SKM-1 (cell line): Measurements from ENCODE around the gene SNX4.
A peak's percentile ranks its signal among the peaks of the same experiment; 100 is the strongest.
"Not testable (repeated sequence)": the region's sequence is repeated elsewhere in the genome, so short reads cannot be mapped to it uniquely, and the experiment has no call there.

Source experiments
- DNase-seq: peaks from one replicate; lab custom pipeline; 2025; ENCODE audit not compliant: unreplicated experiment; lab: John Stamatoyannopoulos, UW

SNX4 gene

GRCh38 chr3:125519678-125520562, at the start of gene SNX4:
Gene SNX4, minus strand, starts transcription at chr3:125520202. Its CDS starts 30 bp downstream, at chr3:125520172.
- DNase-seq = peak; percentile 87

GRCh38 chr3:125556314-125556713, 36.3 kb upstream of the SNX4 start:
- no peak for DNase-seq

DNA sequence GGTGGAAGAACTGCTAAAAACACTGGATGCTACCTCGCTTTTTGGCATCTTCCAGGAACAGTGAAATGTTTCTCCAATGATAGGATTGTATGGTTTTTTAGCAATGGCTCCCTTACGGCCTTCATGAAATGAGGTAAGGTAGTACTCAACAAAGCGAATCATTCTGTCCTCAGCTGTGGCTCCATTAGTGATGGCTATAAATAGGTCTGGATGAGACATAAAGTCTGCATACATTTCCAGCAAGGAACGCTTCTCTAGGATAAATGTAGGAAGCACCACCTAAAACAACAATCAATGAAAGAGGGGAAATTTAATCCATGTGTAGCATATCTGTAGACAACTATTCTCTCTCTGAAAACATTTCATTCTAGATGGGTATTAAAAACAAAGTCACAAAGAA, 32.4 kb upstream of the SNX4 start:
- no peak for DNase-seq

GRCh38 chr3:125528920-125529319, 8.9 kb upstream of the SNX4 start:
- no peak for DNase-seq

DNA sequence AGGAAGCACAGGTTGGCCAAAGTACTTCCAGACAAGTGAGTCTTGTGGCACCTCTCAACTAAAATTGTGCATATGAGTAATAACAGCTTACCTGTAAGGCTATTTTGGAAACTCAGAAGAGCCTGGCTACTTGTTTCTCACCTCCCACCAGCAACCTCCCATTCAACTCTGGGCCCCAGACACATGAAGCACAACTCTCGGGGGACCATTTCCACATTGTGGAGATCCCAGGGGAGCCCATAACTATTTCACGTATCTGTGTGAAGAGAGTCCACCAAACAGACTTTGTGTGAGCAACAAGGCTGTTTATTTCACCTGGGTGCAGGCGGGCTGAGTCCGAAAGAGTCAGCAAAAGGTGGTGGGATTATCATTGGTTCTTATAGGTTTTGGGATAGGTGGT, 5.2 kb upstream of the SNX4 start:
- DNase-seq = no peak

DNA sequence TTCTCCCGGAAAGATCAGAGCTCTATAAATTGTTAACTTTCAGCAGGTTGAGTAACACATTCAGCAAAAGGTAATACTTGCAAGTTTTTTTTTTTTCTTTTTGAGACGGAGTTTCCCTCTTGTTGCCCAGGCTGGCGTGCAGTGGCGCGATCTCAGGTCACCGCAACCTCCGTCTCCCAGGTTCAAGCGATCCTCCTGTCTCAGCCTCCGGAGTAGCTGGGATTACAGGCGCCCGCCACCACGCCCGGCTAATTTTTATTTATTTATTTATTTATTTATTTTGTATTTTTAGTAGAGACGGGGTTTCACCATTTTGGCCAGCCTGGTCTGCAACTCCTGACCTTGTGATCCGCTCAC, 539 bp upstream of the SNX4 start:
- not testable (repeated sequence) for DNase-seq

DNA sequence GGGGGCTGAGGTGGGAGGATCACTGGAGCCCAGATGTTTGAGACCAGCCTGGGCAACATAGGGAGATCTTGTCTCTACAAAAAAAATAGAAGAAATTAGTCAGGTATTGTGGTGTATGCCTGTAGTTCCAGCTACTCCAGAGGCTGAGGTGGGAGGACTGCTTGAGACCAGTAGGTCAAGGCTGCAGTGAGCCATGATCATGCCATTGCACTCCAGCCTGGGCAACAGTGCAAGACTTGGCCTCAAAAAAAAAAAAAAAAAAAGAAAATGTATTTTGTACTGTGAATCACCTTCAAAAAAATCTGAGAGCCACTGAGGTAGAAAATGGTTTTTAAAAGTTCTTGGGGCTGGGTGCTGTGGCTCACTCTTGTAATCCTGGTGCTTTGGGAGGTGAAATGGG, 4.6 kb downstream of the SNX4 start:
- DNase-seq = no peak

GRCh38 chr3:125513490-125514115, 6.4 kb downstream of the SNX4 start:
- no peak for DNase-seq

GRCh38 chr3:125512135-125512920, 7.7 kb downstream of the SNX4 start:
- no peak for DNase-seq

DNA sequence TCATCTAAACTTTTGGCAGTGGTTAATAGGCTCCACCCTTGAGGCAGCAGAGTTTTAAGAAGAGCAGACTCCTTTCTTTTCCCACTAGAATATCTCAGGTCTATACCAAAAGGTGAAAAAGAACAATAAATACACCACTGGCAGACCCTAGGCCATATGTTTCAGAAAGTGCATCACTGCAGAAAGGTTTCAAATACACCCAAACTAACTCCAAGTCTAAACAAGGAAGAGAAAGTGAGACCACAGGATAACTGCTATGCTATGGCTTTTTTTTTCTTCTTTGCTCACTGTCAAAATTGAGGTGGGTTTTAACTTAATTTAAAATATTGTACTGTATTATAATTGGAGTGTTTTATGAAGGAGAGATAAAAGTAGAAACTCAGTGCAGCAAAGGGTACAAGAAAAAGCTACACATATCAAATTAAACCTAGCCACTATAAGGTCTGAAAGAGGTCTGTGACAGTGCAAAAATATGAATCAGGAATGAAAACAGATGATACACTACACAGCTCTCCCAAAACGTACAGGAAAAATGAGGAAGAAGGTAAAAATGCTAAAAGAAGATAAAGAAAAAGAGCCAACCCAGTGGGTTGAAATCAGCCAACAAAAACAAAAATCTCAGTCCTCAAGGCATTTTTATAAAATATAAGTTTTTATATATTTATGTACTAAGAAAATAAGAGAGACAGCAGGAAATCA, 8.4 kb downstream of the SNX4 start:
- no peak for DNase-seq

GRCh38 chr3:125507128-125507527, 12.9 kb downstream of the SNX4 start:
- DNase-seq = no peak

GRCh38 chr3:125498630-125499029, 21.4 kb downstream of the SNX4 start:
- DNase-seq = no peak

GRCh38 chr3:125496701-125497100, 23.3 kb downstream of the SNX4 start:
- DNase-seq = no peak

DNA sequence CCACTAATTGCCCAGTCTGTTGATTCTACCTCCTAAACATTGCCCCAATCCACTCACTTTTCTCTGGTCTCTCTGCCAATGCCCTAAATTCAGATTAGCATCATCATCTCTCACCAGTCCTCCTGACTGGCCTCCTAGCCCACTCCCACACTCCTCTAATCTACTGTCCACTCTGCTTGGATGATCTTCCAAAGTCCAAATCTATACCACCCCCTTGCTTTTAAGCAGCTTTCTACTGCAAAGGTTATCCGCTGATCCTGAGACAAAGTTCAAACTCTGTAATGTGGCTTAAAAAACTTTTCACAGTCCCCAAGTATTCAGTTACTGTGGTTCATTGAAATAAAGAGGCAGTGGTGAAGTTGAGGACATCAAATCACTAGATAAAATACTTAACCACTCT, 37.6 kb downstream of the SNX4 start:
- no peak for DNase-seq

DNA sequence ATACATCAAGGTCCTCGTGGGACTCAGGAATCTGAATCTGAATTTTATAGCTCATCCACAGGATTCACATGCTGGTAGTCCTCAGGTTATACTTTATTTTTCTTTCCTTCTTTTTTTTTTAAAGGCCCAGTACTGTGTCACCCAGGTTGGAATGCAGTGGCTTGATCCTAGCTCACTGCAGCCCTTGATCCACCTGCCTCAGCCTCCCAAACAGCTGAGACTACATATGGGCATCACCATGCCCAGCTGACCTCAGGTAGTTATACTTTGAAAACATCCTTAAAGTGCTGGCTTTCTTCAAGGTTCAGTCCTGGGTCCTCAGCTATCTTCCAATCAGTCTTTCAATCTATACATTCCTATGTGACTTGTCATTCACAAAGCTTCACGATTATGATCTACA, 38.2 kb downstream of the SNX4 start:
- no peak for DNase-seq

GRCh38 chr3:125481375-125481759, 38.6 kb downstream of the SNX4 start:
- DNase-seq = not testable (repeated sequence)

- DNase-seq = no peak
Observed at GRCh38 chr3:125480656-125481374, 39.2 kb downstream of the SNX4 start.

DNA sequence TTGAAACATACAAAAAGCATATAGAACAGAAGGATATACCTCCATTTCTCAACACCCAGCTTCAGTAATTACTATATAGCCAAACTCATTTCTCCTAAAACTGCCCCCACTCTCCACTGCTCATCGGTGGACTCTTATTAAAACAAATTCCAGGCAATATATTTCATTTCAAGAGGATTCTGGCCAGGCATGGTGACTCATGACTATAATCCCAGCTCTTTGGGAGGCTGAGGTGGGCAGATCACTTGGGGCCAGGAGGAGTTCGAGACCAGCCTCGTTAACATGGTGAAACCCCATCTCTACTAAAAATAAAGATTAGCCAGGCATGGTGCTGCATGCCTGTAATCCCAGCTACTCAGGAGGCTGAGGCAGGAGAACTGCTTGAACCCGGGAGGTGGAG, 40.9 kb downstream of the SNX4 start:
- DNase-seq = no peak

GRCh38 chr3:125478326-125478725, 41.7 kb downstream of the SNX4 start:
- DNase-seq = no peak

DNA sequence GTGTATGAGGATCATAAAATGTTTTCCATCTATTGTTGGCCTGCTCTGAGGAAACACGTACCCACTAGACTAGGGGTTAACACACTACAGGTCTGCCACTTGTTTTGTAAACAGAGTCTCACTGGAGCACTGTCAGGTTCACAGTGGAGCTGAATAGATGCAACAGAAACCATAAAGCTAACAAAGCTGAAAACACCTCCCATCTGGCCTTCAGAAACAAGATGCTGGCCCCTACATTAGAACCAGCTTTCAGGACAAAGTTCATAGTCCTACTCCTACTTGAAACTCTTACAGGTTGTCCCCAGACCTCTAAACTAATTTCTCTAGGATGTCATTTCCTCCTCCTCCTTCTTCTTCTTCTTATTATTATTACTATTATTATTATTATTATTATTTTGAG, 42.3 kb downstream of the SNX4 start:
- no peak for DNase-seq

GRCh38 chr3:125470671-125471070, 49.3 kb downstream of the SNX4 start:
- DNase-seq = no peak
